Lower leg skin (tissue), 4 donors: Measurements from ENCODE around the gene LUM. TPM values are rescaled to one million over a fixed set of nuclear protein-coding genes. Genes with fewer than 3 reads are reported as not detected.

ENCODE experiments used
- DNase-seq, 2 donors: peaks; one replicate each; pipeline ENCODE4 v3.0.0-alpha.2; 2019; ENCODE audit warnings: low spot score in 2 of 2
- H3K4me3 ChIP-seq: fragments of 200-600 bp; sonication (generic); 2 replicates; pipeline ENCODE4 v1.5.1; 2017; ENCODE audit warnings: mild to moderate bottlenecking, low read depth; ENCODE audit not compliant: poor library complexity, severe bottlenecking
- CTCF ChIP-seq, 3 donors: fragments of 450-650 bp; IDR thresholded peaks; one replicate each; pipeline ENCODE4 v1.5.1; 2016; ENCODE audit warnings: antibody characterized with exemption in 3 of 3, mild to moderate bottlenecking in 3 of 3, moderate library complexity in 2 of 3
- POLR2A ChIP-seq, 2 donors: fragments of 450-650 bp; IDR thresholded peaks; one replicate each; pipeline ENCODE4 v1.6.1; 2016 to 2017; ENCODE audit warnings: antibody characterized with exemption in 2 of 2, mild to moderate bottlenecking in 1 of 2, moderate library complexity in 1 of 2
- WGBS, 2 donors: methylation state at CpG; one replicate each; pipeline ENCODE4 v1.1.5; 2018; 5-methylcytosine and 5-hydroxymethylcytosine counted together
- intact Hi-C: fragments of 100-400 bp; cut with DNase I; formaldehyde crosslinking; loops from one replicate; pipeline ENCODE4 v1.15.0; 2023; ENCODE audit warnings: low total_unique reads
- total RNA-seq, 4 donors: library from RNA; depleted of rRNA; stranded (reverse); fragments of >200 nt; gene quantifications; one replicate each; pipeline ENCODE4 v1.1.0, GENCODE V29; 2016

Gene LUM
- total RNA-seq, 4 donors from 2014 or later, result 11.2 to 56.4 (median 24.5) TPM

- TF ChIP-seq CTCF (IDR thresholded peaks at IDR 0.05) (no peak), POLR2A (IDR thresholded peaks at IDR 0.05) (no peak)
- no peak overlapping the region for H3K4me3 ChIP-seq
- no peak for DNase-seq
- WGBS, 2 donors, result 86 to 89% methylated on average over 5 of the region's 5 CpGs
- intact Hi-C loops, result no loop called here
Measured at GRCh38 chr12:91123236-91123916, 12.1 kb upstream of the LUM start.

GRCh38 chr12:91120781-91121180, 9.5 kb upstream of the LUM start:
- intact Hi-C loops, result no loop called here
- no peak for TF ChIP-seq POLR2A (IDR thresholded peaks at IDR 0.05)
- TF ChIP-seq CTCF (IDR thresholded peaks at IDR 0.05), result no peak
- no peak overlapping the region for H3K4me3 ChIP-seq
- DNase-seq, result no peak

GRCh38 chr12:91119089-91119488, 7.8 kb upstream of the LUM start:
- TF ChIP-seq POLR2A (IDR thresholded peaks at IDR 0.05) (no peak), CTCF (IDR thresholded peaks at IDR 0.05) (no peak)
- 67 to 74% methylated on average over 1 of the region's 1 CpG for WGBS, 2 donors
- DNase-seq, result no peak
- intact Hi-C loops, result no loop called here
- H3K4me3 ChIP-seq, result no peak overlapping the region

GRCh38 chr12:91113621-91114020, 2.3 kb upstream of the LUM start:
- no peak overlapping the region for H3K4me3 ChIP-seq
- 93 to 94% methylated on average over 6 of the region's 6 CpGs for WGBS, 2 donors
- no peak for DNase-seq
- intact Hi-C loops, result no loop called here
- TF ChIP-seq CTCF (IDR thresholded peaks at IDR 0.05) (no peak), POLR2A (IDR thresholded peaks at IDR 0.05) (no peak)

- intact Hi-C loops, result no loop called here
- DNase-seq, result no peak
- no peak for TF ChIP-seq CTCF (IDR thresholded peaks at IDR 0.05)
- no peak for TF ChIP-seq POLR2A (IDR thresholded peaks at IDR 0.05)
- 59 to 61% methylated on average over 5 of the region's 5 CpGs for WGBS, 2 donors
- no peak overlapping the region for H3K4me3 ChIP-seq
Measured at GRCh38 chr12:91110311-91110924, 876 bp downstream of the LUM start.
